Adrenal gland (tissue), 12 donors: ENCODE data around the gene RTF1. TPM values are rescaled to one million over a fixed set of nuclear protein-coding genes. Genes with fewer than 3 reads are reported as not detected.

ENCODE experiments used
- DNase-seq, 7 donors: peaks; one replicate each; pipeline ENCODE4 v3.0.0-alpha.2; 2019 to 2020
- H3K27ac ChIP-seq, 5 donors: fragments of 200-600 bp; sonication (generic) in 4 of 5; 1 replicate in 3 of 5; 2 replicates in 2 of 5; pipeline versions ENCODE4 v1.5.1 to v1.8.0; 2016 to 2020; ENCODE audit warnings: mild to moderate bottlenecking in 1 of 5
- H3K27me3 ChIP-seq: fragments of 200-600 bp; 2 replicates; pipeline ENCODE4 v1.8.0; 2021
- H3K36me3 ChIP-seq, 2 donors: fragments of 200-600 bp; replicated peaks in 1 of 2; 1 replicate in 1 of 2; 2 replicates in 1 of 2; pipeline versions ENCODE4 v1.5.1 to v1.8.0; 2018 to 2022
- H3K4me1 ChIP-seq, 2 donors: fragments of 200-600 bp; replicated peaks in 1 of 2; 1 replicate in 1 of 2; 2 replicates in 1 of 2; pipeline versions ENCODE4 v1.5.1 to v1.8.0; 2018 to 2021
- H3K4me3 ChIP-seq, 4 donors: fragments of 200-600 bp; sonication (generic) in 3 of 4; one replicate each; pipeline ENCODE4 v1.5.1; 2016 to 2018
- H3K9me3 ChIP-seq, 3 donors: fragments of 200-600 bp; sonication (generic) in 1 of 3; replicated peaks in 1 of 3; 1 replicate in 2 of 3; 2 replicates in 1 of 3; pipeline versions ENCODE4 v1.5.1 to v1.8.0; 2016 to 2021
- CTCF ChIP-seq, 6 experiments: fragments of 450-650 bp in 4 of 6; fragments of 200-600 bp in 2 of 6; sonication (generic) in 1 of 6; IDR thresholded peaks; 1 replicate in 5 of 6; 2 replicates in 1 of 6; pipeline versions ENCODE4 v1.5.1 to v1.8.0; 2016 to 2021; ENCODE audit warnings: antibody characterized with exemption in 6 of 6, mild to moderate bottlenecking in 2 of 6, moderate library complexity in 1 of 6
- POLR2A ChIP-seq, 2 donors: fragments of 450-650 bp; IDR thresholded peaks; one replicate each; pipeline ENCODE4 v1.6.1; 2017; ENCODE audit warnings: antibody characterized with exemption in 2 of 2, mild to moderate bottlenecking in 2 of 2, moderate library complexity in 1 of 2
- WGBS, 4 donors: extraction: QIAGEN DNeasy Blood & Tissue Kit in 2 of 4; methylation state at CpG; one replicate each; pipeline versions ENCODE4 v1.1.5 to v1.1.7; 2013 to 2017; 5-methylcytosine and 5-hydroxymethylcytosine counted together
- intact Hi-C, 2 donors: fragments of 100-400 bp; cut with DNase I; formaldehyde crosslinking; loops; one replicate each; pipeline versions ENCODE4 v1.14.1 to v1.15.0; 2022 to 2023
- polyA plus RNA-seq, 3 donors: library from polyadenylated mRNA; stranded (reverse); fragments of 200-250 nt in 2 of 3; fragments of 350-450 nt in 1 of 3; fragmentation: Illumina TruSeq in 1 of 3; extraction: RNeasy Lipid Tissue Mini Kit (QIAGEN cat#74804) in 1 of 3; gene quantifications; one replicate each; pipeline ENCODE4 v1.2.3, GENCODE V29; 2013 to 2014
- total RNA-seq, 9 donors: library from RNA; depleted of rRNA in 4 of 9; stranded (reverse); fragments of >200 nt in 4 of 9; fragments of 120-200 nt in 1 of 9; fragmentation: NEBNext Ultra II Directional in 1 of 9; extraction: Animal tissue kit (Norgen Biotek cat#: 25700) in 1 of 9; gene quantifications; one replicate each; pipeline versions ENCODE4 v1.1.0 to v1.2.4, GENCODE V29; 2013 to 2023
- donor health status: healthy with polysubstance abuse.
- donor health status: Bipolar disorder and iron deficiency.
- donor health status: DM: yes; HTN: yes; CAD: no.
- donor health status: DM: no; HTN: no; CAD: no.
- donor health status: DM: no; HTN: no; CAD: no.
- donor health status: DM: yes; HTN: yes; CAD: no.

Gene RTF1
- total and polyA plus RNA-seq, 12 donors: 24.0 to 53.7 (median 39.2) TPM

- TF ChIP-seq CTCF (IDR thresholded peaks at IDR 0.05): no peak
- intact Hi-C loops: no loop called here
- Histone ChIP-seq H3K27ac (no peak overlapping the region), H3K36me3 (peaks cover 0 to 38% of the 10 kb centered on the region in 2 donors), H3K27me3 (no peaks in the 10 kb centered on the region), H3K4me3 (no peak overlapping the region), H3K9me3 (no peaks in the 10 kb centered on the region), H3K4me1 (no peaks in the 10 kb centered on the region)
- 56 to 97% (median 88%) methylated on average over 2 of the region's 2 CpGs for WGBS, 4 donors
- DNase-seq: no peak
Observed at GRCh38 chr15:41483519-41483918, 66.6 kb downstream of the RTF1 start.

- no peak for TF ChIP-seq POLR2A (IDR thresholded peaks at IDR 0.05)
- TF ChIP-seq CTCF (IDR thresholded peaks at IDR 0.05): no peak
- peaks cover 0 to 22% of the 10 kb centered on the region in 2 donors for H3K36me3 ChIP-seq
- H3K4me3 ChIP-seq: no peak overlapping the region
- H3K27me3 ChIP-seq: no peaks in the 10 kb centered on the region
- no peak for DNase-seq
- H3K9me3 ChIP-seq: no peaks in the 10 kb centered on the region
- no peaks in the 10 kb centered on the region for H3K4me1 ChIP-seq
- 85 to 87% (median 86%) methylated on average over 7 to 11 of the region's 11 CpGs for WGBS, 4 donors
- H3K27ac ChIP-seq: no peak overlapping the region
- intact Hi-C loops: no loop called here
Observed at GRCh38 chr15:41484937-41485625, 68.2 kb downstream of the RTF1 start.

GRCh38 chr15:41486286-41486685 lies 69.4 kb downstream of the RTF1 start:
- WGBS, 4 donors: 80 to 96% (median 84%) methylated on average over 27 to 43 of the region's 43 CpGs
- Histone ChIP-seq H3K4me3 (no peak overlapping the region), H3K36me3 (peaks cover 0 to 12% of the 10 kb centered on the region in 2 donors), H3K27ac (no peak overlapping the region), H3K27me3 (no peaks in the 10 kb centered on the region), H3K4me1 (no peaks in the 10 kb centered on the region), H3K9me3 (no peaks in the 10 kb centered on the region)
- TF ChIP-seq CTCF (IDR thresholded peaks at IDR 0.05): no peak
- TF ChIP-seq POLR2A (IDR thresholded peaks at IDR 0.05): no peak
- DNase-seq: no peak
- intact Hi-C loops: no loop called here

DNA sequence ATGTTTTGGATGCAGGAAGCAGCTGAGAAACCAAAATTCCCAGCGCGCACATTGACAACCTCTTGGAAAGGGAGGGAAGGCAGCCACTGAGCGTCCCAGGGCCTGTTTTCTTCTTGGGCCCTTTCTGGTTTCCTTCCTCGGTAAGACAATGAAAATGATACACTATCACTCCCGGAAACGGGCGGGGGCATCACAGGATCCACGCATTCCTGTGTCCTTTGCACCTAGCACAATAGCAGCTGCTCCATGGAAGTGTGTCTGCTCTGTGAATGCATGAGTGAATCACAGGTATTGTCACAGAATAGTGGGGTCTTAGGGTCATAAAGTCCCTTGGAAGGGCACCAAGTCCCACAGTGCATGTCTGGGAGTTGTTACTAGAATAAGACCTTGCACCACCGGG lies 70.5 kb downstream of the RTF1 start:
- peaks cover 2 to 3% of the 10 kb centered on the region in 2 donors for H3K4me1 ChIP-seq
- H3K27ac ChIP-seq: peak overlapping the region in 1 of 5 donors; percentile 16
- TF ChIP-seq CTCF (IDR thresholded peaks at IDR 0.05) (no peak), POLR2A (IDR thresholded peaks at IDR 0.05) (no peak)
- peak in 3 of 7 donors; percentile 33 to 61 (median 44) for DNase-seq
- H3K27me3 ChIP-seq: no peaks in the 10 kb centered on the region
- 75 to 89% (median 78%) methylated on average over 9 of the region's 9 CpGs for WGBS, 4 donors
- peaks cover 0 to under 1% of the 10 kb centered on the region in 2 donors for H3K36me3 ChIP-seq
- no peaks in the 10 kb centered on the region for H3K9me3 ChIP-seq
- no peak overlapping the region for H3K4me3 ChIP-seq
- intact Hi-C loops: no loop called here
